ENCODE data around the gene GALNT2. TPM values are rescaled to one million over a fixed set of nuclear protein-coding genes. Genes with fewer than 3 reads are reported as not detected.

GALNT2 gene
- total RNA-seq, 2 donors from 2014 or later, result 47.4 to 67.3 TPM

GRCh38 chr1:230216896-230217295, 149.9 kb downstream of the GALNT2 start:
- no peaks in the 10 kb centered on the region for H3K27me3 ChIP-seq
- intact Hi-C loops (cut with DNase I), result no loop called here
- H3K4me1 ChIP-seq, result peaks cover 4% of the 10 kb centered on the region
- H3K36me3 ChIP-seq, result no peaks in the 10 kb centered on the region
- no peak overlapping the region for H3K4me3 ChIP-seq
- H3K9me3 ChIP-seq, result no peaks in the 10 kb centered on the region
- H3K27ac ChIP-seq, result no peak overlapping the region
- no peak overlapping the region for H3K9ac ChIP-seq (ENCODE audit: low read depth in 2 of 2, low read length in 2 of 2)
- no peak for DNase-seq
- no peak for TF ChIP-seq CTCF (IDR thresholded peaks at IDR 0.05)

GRCh38 chr1:230218667-230219066, 151.6 kb downstream of the GALNT2 start:
- H3K4me1 ChIP-seq, result no peaks in the 10 kb centered on the region
- H3K4me3 ChIP-seq, result no peak overlapping the region
- no peak overlapping the region for H3K9ac ChIP-seq (ENCODE audit: low read depth in 2 of 2, low read length in 2 of 2)
- intact Hi-C loops (cut with DNase I), result no loop called here
- no peak overlapping the region for H3K27ac ChIP-seq
- no peaks in the 10 kb centered on the region for H3K9me3 ChIP-seq
- DNase-seq, result no peak
- H3K36me3 ChIP-seq, result no peaks in the 10 kb centered on the region
- TF ChIP-seq CTCF (IDR thresholded peaks at IDR 0.05), result no peak
- H3K27me3 ChIP-seq, result no peaks in the 10 kb centered on the region

GRCh38 chr1:230219174-230220067, 152.4 kb downstream of the GALNT2 start:
- Histone ChIP-seq H3K4me1 (no peaks in the 10 kb centered on the region), H3K9me3 (no peaks in the 10 kb centered on the region)
- TF ChIP-seq CTCF (IDR thresholded peaks at IDR 0.05), result no peak

DNA sequence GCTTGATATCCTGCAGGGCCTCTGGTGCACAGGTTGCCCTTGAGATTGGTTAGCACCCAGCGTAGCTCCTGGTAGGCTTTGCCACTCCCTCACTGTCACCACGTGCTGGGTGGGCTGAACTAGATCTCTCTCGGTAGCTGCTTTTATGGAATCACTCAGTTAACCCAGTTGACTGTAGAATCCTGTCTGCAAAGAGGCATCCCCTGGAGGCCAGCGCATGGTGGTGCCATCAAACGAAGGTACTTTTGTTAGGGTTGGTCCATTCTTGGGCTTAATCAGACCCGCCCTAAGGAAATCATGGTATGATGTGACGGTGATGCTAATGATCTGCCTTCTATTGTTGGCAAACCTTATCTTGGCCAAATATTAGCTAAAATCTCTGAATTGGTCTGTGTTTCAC, 153.4 kb downstream of the GALNT2 start:
- Histone ChIP-seq H3K4me3 (no peak overlapping the region), H3K27ac (no peak overlapping the region), H3K9me3 (no peaks in the 10 kb centered on the region), H3K27me3 (no peaks in the 10 kb centered on the region), H3K36me3 (no peaks in the 10 kb centered on the region), H3K9ac (ENCODE audit: low read depth in 2 of 2, low read length in 2 of 2) (no peak overlapping the region), H3K4me1 (no peaks in the 10 kb centered on the region)
- intact Hi-C loops (cut with DNase I), result no loop called here
- no peak for DNase-seq
- no peak for TF ChIP-seq CTCF (IDR thresholded peaks at IDR 0.05)

More at GRCh38 chr1:230219174-230220067, 152.4 kb downstream of the GALNT2 start:
- H3K27ac ChIP-seq, result no peak overlapping the region
- intact Hi-C loops (cut with DNase I), result no loop called here
- H3K9ac ChIP-seq (ENCODE audit: low read depth in 2 of 2, low read length in 2 of 2), result no peak overlapping the region
- DNase-seq, result no peak
- H3K36me3 ChIP-seq, result no peaks in the 10 kb centered on the region
- H3K4me3 ChIP-seq, result no peak overlapping the region
- H3K27me3 ChIP-seq, result no peaks in the 10 kb centered on the region

- no peak for DNase-seq
- no peaks in the 10 kb centered on the region for H3K27me3 ChIP-seq
- intact Hi-C loops (cut with DNase I), result no loop called here
These were observed 153.9 kb downstream of the GALNT2 start for GRCh38 chr1:230220907-230221306.

More at GRCh38 chr1:230220907-230221306, 153.9 kb downstream of the GALNT2 start:
- no peak overlapping the region for H3K9ac ChIP-seq (ENCODE audit: low read depth in 2 of 2, low read length in 2 of 2)
- no peaks in the 10 kb centered on the region for H3K4me1 ChIP-seq
- H3K4me3 ChIP-seq, result no peak overlapping the region
- no peaks in the 10 kb centered on the region for H3K36me3 ChIP-seq
- no peaks in the 10 kb centered on the region for H3K9me3 ChIP-seq
- no peak for TF ChIP-seq CTCF (IDR thresholded peaks at IDR 0.05)
- no peak overlapping the region for H3K27ac ChIP-seq

All from colonic mucosa (tissue), 4 donors.